Tibial nerve (tissue), 4 donors: ENCODE measurements around the gene ARPC1A. TPM values are rescaled to one million over a fixed set of nuclear protein-coding genes. Genes with fewer than 3 reads are reported as not detected.
"Not testable (repeated sequence)": the region's sequence is repeated elsewhere in the genome, so short reads cannot be mapped to it uniquely, and the experiment has no call there.

Experiments used
- DNase-seq, 2 donors: peaks; one replicate each; pipeline ENCODE4 v3.0.0-alpha.2; 2019; ENCODE audit warnings: low spot score in 2 of 2
- H3K27ac ChIP-seq, 4 donors: fragments of 200-600 bp; sonication (generic) in 3 of 4; one replicate each; pipeline ENCODE4 v1.5.1; 2017 to 2019; ENCODE audit warnings: mild to moderate bottlenecking in 1 of 4
- H3K27me3 ChIP-seq, 2 donors: fragments of 200-600 bp; sonication (generic) in 1 of 2; one replicate each; pipeline versions ENCODE4 v1.5.1 to v1.6.0; 2017 to 2019
- H3K36me3 ChIP-seq, 3 donors: fragments of 200-600 bp; sonication (generic); one replicate each; pipeline ENCODE4 v1.5.1; 2018 to 2019
- H3K4me1 ChIP-seq, 4 donors: fragments of 200-600 bp; sonication (generic) in 3 of 4; one replicate each; pipeline ENCODE4 v1.5.1; 2017 to 2019
- H3K4me3 ChIP-seq, 4 donors: fragments of 200-600 bp; sonication (generic) in 3 of 4; one replicate each; pipeline ENCODE4 v1.5.1; 2017 to 2019; ENCODE audit warnings: mild to moderate bottlenecking in 1 of 4, moderate library complexity in 1 of 4
- H3K9me3 ChIP-seq, 4 donors: fragments of 200-600 bp; sonication (generic) in 3 of 4; one replicate each; pipeline ENCODE4 v1.5.1; 2017 to 2019
- EP300 ChIP-seq, 2 donors: sonication (generic); formaldehyde crosslinking; IDR thresholded peaks; one replicate each; pipeline ENCODE4 v1.6.1; 2017; ENCODE audit warnings: antibody characterized with exemption in 2 of 2, mild to moderate bottlenecking in 1 of 2
- POLR2A ChIP-seq, 2 donors: fragments of 450-650 bp; IDR thresholded peaks; one replicate each; pipeline ENCODE4 v1.6.1; 2017; ENCODE audit warnings: antibody characterized with exemption in 2 of 2, mild to moderate bottlenecking in 2 of 2, moderate library complexity in 2 of 2
- WGBS, 2 donors: methylation state at CpG; one replicate each; pipeline ENCODE4 v1.1.5; 2018; 5-methylcytosine and 5-hydroxymethylcytosine counted together
- total RNA-seq, 4 donors: library from RNA; depleted of rRNA; stranded (reverse); fragments of >200 nt; gene quantifications; one replicate each; pipeline ENCODE4 v1.1.0, GENCODE V29; 2016
- TF ChIP-seq, protein P1 (sequence below), 5 experiments: fragments of 200-600 bp in 3 of 5; fragments of 450-650 bp in 2 of 5; sonication (generic) in 3 of 5; IDR thresholded peaks; one replicate each; pipeline ENCODE4 v1.5.1; 2016 to 2019; ENCODE audit warnings: antibody characterized with exemption in 5 of 5, mild to moderate bottlenecking in 3 of 5, moderate library complexity in 2 of 5

Gene ARPC1A
- total RNA-seq, 4 donors from 2014 or later: 92.2 to 151 (median 118) TPM

DNA sequence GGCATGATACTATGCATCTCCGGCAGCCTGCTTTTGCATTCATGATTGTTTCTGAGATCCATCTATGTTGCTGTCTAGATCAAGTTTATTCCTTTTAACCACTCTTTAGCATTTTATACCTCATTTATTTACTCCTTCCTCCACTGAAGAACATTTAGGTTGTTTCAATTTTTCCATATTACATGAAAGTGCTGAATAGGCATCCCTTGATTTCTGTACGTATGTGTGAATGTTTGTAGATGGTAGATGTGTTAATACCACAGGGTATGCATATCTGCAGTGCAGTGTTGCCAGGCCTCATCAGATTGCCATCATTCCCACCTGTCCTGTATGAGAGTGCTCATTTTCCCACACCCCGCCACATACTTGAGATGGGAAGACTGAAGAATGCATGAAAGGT lies 13.9 kb downstream of the ARPC1A start:
- Histone ChIP-seq H3K36me3 (peaks cover 7 to 95% (median 21%) of the 10 kb centered on the region in 3 donors), H3K9me3 (no peaks in the 10 kb centered on the region), H3K27ac (no peak overlapping the region), H3K4me1 (peaks cover 0 to 9% (median 0%) of the 10 kb centered on the region in 4 donors), H3K4me3 (no peak overlapping the region), H3K27me3 (no peaks in the 10 kb centered on the region)
- TF ChIP-seq EP300 (IDR thresholded peaks at IDR 0.05) (no peak), POLR2A (IDR thresholded peaks at IDR 0.05) (no peak)
- TF ChIP-seq, protein P1, sequence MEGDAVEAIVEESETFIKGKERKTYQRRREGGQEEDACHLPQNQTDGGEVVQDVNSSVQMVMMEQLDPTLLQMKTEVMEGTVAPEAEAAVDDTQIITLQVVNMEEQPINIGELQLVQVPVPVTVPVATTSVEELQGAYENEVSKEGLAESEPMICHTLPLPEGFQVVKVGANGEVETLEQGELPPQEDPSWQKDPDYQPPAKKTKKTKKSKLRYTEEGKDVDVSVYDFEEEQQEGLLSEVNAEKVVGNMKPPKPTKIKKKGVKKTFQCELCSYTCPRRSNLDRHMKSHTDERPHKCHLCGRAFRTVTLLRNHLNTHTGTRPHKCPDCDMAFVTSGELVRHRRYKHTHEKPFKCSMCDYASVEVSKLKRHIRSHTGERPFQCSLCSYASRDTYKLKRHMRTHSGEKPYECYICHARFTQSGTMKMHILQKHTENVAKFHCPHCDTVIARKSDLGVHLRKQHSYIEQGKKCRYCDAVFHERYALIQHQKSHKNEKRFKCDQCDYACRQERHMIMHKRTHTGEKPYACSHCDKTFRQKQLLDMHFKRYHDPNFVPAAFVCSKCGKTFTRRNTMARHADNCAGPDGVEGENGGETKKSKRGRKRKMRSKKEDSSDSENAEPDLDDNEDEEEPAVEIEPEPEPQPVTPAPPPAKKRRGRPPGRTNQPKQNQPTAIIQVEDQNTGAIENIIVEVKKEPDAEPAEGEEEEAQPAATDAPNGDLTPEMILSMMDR (IDR thresholded peaks at IDR 0.05): no peak
- WGBS, 2 donors: 88 to 93% methylated on average over 3 of the region's 3 CpGs
- DNase-seq: no peak

DNA sequence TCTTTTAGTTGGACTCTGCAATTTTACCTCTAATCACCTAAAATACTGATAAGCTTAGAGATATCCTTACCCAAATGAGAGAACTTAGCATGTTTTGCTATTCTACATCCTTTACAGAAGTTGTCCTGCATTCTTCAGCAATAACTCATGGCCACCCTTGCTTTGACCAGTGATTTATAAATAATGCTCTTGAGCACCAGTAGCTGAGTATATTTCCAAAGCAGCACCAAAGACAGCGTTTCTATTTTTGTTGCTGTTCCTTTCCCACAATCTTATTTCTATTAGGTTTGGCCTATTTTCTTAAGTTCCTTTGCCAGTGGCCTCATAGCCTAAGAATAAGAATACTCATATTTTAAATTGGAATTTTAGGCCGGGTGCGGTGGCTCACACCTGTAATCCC lies 15.0 kb downstream of the ARPC1A start:
- H3K27me3 ChIP-seq: no peaks in the 10 kb centered on the region
- H3K27ac ChIP-seq: peak overlapping the region in 1 of 4 donors; percentile 48
- H3K9me3 ChIP-seq: no peaks in the 10 kb centered on the region
- peaks cover 7 to 93% (median 21%) of the 10 kb centered on the region in 3 donors for H3K36me3 ChIP-seq
- WGBS, 2 donors: 87 to 89% methylated on average over 3 of the region's 3 CpGs
- TF ChIP-seq EP300 (IDR thresholded peaks at IDR 0.05) (no peak), POLR2A (IDR thresholded peaks at IDR 0.05) (no peak)
- TF ChIP-seq, protein P1 (IDR thresholded peaks at IDR 0.05): no peak
- peaks cover 0 to 14% (median 0%) of the 10 kb centered on the region in 4 donors for H3K4me1 ChIP-seq
- no peak for DNase-seq
- no peak overlapping the region for H3K4me3 ChIP-seq

GRCh38 chr7:99344061-99344647 lies 18.5 kb downstream of the ARPC1A start:
- no peak overlapping the region for H3K27ac ChIP-seq
- H3K27me3 ChIP-seq: no peaks in the 10 kb centered on the region
- WGBS, 2 donors: 90 to 91% methylated on average over 13 of the region's 13 CpGs
- no peaks in the 10 kb centered on the region for H3K9me3 ChIP-seq
- H3K36me3 ChIP-seq: peaks cover 7 to 96% (median 11%) of the 10 kb centered on the region in 3 donors
- DNase-seq: no peak
- no peak for TF ChIP-seq POLR2A (IDR thresholded peaks at IDR 0.05)
- TF ChIP-seq, protein P1 (IDR thresholded peaks at IDR 0.05): no peak
- no peak for TF ChIP-seq EP300 (IDR thresholded peaks at IDR 0.05)
- H3K4me3 ChIP-seq: no peak overlapping the region
- H3K4me1 ChIP-seq: peaks cover 0 to 17% (median 0%) of the 10 kb centered on the region in 4 donors

DNA sequence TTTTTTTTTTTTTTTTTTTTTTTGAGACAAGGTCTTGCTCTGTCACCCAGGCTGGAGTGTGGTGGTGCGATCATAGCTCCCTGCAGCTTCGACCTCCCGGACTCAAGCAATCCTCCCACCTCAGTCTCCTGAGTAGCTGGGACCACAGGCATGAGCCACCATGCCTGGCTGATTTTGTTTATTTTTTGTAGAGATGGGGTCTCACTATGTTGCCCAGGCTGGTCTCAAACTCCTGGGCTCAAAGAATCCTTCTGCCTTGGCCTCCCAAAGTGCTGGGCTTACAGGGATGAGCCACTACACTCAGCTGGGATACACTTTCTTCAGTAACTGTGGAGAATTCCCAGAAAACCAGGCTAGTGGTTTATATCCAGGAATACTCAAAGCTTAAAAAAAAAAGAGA lies 24.9 kb downstream of the ARPC1A start:
- not testable (repeated sequence) for H3K9me3 ChIP-seq, H3K4me3 ChIP-seq, H3K27me3 ChIP-seq, DNase-seq, H3K4me1 ChIP-seq
- WGBS, 2 donors: 67 to 83% methylated on average over 3 of the region's 3 CpGs
- peaks cover 4 to 99% (median 12%) of the 10 kb centered on the region in 3 donors for H3K36me3 ChIP-seq
- peak overlapping the region in 2 of 4 donors; percentile 47 to 57 for H3K27ac ChIP-seq

- TF ChIP-seq POLR2A (IDR thresholded peaks at IDR 0.05): no peak
- H3K9me3 ChIP-seq: no peaks in the 10 kb centered on the region
- no peak for DNase-seq
Measured at GRCh38 chr7:99352247-99352646, 26.5 kb downstream of the ARPC1A start.

GRCh38 chr7:99355098-99355497 lies 29.4 kb downstream of the ARPC1A start:
- peaks cover 2 to 94% (median 12%) of the 10 kb centered on the region in 3 donors for H3K36me3 ChIP-seq
- H3K4me3 ChIP-seq: no peak overlapping the region
- H3K27me3 ChIP-seq: no peaks in the 10 kb centered on the region
- H3K27ac ChIP-seq: peak overlapping the region in 2 of 4 donors; percentile 27 to 54
- no peak for DNase-seq
- H3K4me1 ChIP-seq: peaks cover 0 to 33% (median 6%) of the 10 kb centered on the region in 4 donors
- H3K9me3 ChIP-seq: no peaks in the 10 kb centered on the region
- TF ChIP-seq, protein P1 (IDR thresholded peaks at IDR 0.05): no peak
- TF ChIP-seq POLR2A (IDR thresholded peaks at IDR 0.05) (no peak), EP300 (IDR thresholded peaks at IDR 0.05) (no peak)
- WGBS, 2 donors: 72 to 75% methylated on average over 7 of the region's 7 CpGs

More at GRCh38 chr7:99352247-99352646, 26.5 kb downstream of the ARPC1A start:
- no peaks in the 10 kb centered on the region for H3K27me3 ChIP-seq
- H3K4me1 ChIP-seq: peaks cover 0 to 12% (median 4%) of the 10 kb centered on the region in 4 donors
- whole genome bisulfite sequencing, 2 donors: 82 to 95% methylated on average over 5 of the region's 5 CpGs
- H3K4me3 ChIP-seq: no peak overlapping the region
- H3K27ac ChIP-seq: no peak overlapping the region
- H3K36me3 ChIP-seq: peaks cover 4 to 94% (median 12%) of the 10 kb centered on the region in 3 donors
